Activated T-helper 1 cell treated with anti-CD3 and anti-CD28 coated beads, Interleukin-12 subunit alpha, Interleukin-12 subunit beta, Interleukin-2, Interleukin-4 antibody, amounts not matched to agents 30 ng/mL and 10 ng/mL and 1 ng/mL, durations not matched to agents 14 hours and 24 hours and 36 hours (primary cell): ENCODE results near the gene WFS1. TPM values are rescaled to one million over a fixed set of nuclear protein-coding genes. Genes with fewer than 3 reads are reported as not detected.

ENCODE experiments used
- DNase-seq: peaks from one replicate; pipeline ENCODE4 v3.0.0; 2021; ENCODE audit warnings: low spot score
- H3K27ac Mint-ChIP-seq: one replicate; pipeline ENCODE4 v1.8.0; 2021; ENCODE audit warnings: mild to moderate bottlenecking, mixed read lengths
- H3K27me3 Mint-ChIP-seq: one replicate; pipeline ENCODE4 v1.8.0; 2022; ENCODE audit warnings: mild to moderate bottlenecking, moderate library complexity, mixed read lengths; ENCODE audit not compliant: insufficient read depth
- H3K36me3 Mint-ChIP-seq: one replicate; pipeline ENCODE4 v1.8.0; 2021; ENCODE audit warnings: low read depth, mixed read lengths
- H3K4me1 Mint-ChIP-seq: one replicate; pipeline ENCODE4 v1.8.0; 2021; ENCODE audit warnings: low read depth, mixed read lengths
- H3K4me3 Mint-ChIP-seq: one replicate; pipeline ENCODE4 v1.8.0; 2021; ENCODE audit warnings: mild to moderate bottlenecking, moderate library complexity, mixed read lengths
- H3K9me3 Mint-ChIP-seq: one replicate; pipeline ENCODE4 v1.8.0; 2021; ENCODE audit warnings: mixed read lengths
- intact Hi-C: fragments of 100-400 bp; cut with micrococcal nuclease; formaldehyde crosslinking; loops from one replicate; pipeline ENCODE4 v1.15.1; 2024
- total RNA-seq: library from RNA; stranded (reverse); gene quantifications from 2 replicates; pipeline ENCODE4 v1.2.3, GENCODE V29; 2022

WFS1 gene
- total RNA-seq, 1 donor from 2014 or later: 9.3 TPM

- Mint-ChIP-seq H3K27me3 (peaks cover 7% of the 10 kb centered on the region), H3K4me3 (no peak overlapping the region), H3K4me1 (no peaks in the 10 kb centered on the region), H3K36me3 (no peaks in the 10 kb centered on the region), H3K27ac (no peak overlapping the region), H3K9me3 (no peaks in the 10 kb centered on the region)
- intact Hi-C loops: no loop called here
- no peak for DNase-seq
These were observed 39.8 kb upstream of the WFS1 start for GRCh38 chr4:6229671-6230501.

DNA sequence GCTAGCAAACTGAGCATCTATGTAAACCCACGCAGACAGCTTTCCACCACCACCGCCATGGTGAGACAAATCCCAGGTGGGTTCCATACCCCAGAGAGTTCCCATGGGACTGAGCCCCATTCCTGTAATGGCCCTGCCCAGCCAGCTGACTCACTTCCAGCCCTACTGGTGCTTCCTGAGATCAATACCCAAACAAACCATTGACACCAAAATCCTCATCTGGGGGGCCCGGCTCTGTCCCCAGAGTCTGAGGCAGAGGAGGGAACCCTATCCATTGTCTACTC is 39.2 kb upstream of the WFS1 start:
- no peak overlapping the region for H3K4me3 Mint-ChIP-seq
- intact Hi-C loops: no loop called here
- DNase-seq: no peak
- H3K36me3 Mint-ChIP-seq: no peaks in the 10 kb centered on the region
- no peak overlapping the region for H3K27ac Mint-ChIP-seq
- no peaks in the 10 kb centered on the region for H3K9me3 Mint-ChIP-seq
- H3K4me1 Mint-ChIP-seq: no peaks in the 10 kb centered on the region
- H3K27me3 Mint-ChIP-seq: peaks cover 7% of the 10 kb centered on the region

DNA sequence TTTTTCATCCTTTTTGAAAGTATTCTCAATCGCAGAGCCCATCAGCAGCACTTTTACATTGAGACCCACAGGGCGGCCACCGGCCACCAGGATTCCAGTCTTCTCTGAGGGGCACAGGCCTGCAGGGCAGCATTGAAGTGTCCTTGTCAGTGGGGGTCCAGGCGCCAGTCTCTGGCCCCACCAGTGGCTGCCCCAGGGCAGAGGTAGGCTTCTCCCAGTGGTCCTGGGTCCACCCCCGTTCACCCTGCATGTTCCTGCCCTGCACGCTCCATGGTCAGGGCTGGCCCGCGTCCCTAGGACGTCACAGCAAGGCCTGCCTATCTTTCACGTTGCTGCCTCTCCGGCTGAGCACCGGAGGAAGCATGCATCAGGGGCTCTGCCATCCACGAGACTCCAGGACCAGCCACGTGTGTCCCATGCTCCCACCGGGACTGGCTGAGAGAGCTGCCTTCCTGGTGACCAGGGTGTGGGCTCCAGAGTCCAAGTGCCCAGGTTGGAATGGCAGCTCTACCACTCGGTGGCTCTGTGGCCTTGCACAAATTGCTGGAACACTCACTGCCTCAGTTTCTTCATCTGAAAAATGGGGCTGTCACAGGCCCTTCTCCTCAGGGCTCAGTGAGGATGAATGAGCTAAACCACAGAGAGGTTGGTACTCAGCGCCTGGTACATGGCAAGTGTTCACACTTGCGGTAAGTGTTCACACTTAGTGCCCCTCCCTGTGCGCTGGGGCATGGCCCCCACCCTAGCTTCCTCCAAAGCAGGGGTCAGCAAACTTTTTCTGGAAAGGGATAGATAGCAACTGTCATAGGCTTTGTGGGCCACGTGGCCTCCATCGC is 38.6 kb upstream of the WFS1 start:
- Mint-ChIP-seq H3K27ac (no peak overlapping the region), H3K36me3 (no peaks in the 10 kb centered on the region), H3K27me3 (peaks cover 4% of the 10 kb centered on the region), H3K9me3 (no peaks in the 10 kb centered on the region), H3K4me3 (no peak overlapping the region), H3K4me1 (no peaks in the 10 kb centered on the region)
- intact Hi-C loops: no loop called here
- DNase-seq: no peak

DNA sequence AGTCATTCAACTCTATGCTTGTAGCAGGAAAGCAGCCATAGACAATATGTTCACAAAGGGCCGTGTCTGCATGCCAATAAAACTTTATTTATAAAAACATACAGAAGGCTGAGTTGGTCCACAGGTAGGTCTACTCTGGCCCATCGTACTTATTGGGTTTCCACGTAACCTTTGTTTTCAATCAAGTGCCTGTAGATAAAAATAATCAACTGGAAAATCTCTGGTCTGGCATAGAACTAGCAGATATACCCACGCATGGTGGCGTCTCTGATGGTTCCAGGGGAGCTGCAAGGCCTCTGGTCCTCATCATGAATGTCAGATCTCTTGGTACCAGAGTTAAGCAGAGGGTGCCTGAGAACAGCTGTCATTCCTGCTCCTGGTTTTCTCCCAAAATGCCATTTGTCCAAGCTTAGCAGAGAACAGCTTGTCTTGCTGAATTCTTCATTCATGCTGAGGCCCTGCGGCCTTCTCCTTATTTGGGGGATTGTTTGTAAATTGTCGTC is 37.9 kb upstream of the WFS1 start:
- peaks cover 2% of the 10 kb centered on the region for H3K27me3 Mint-ChIP-seq
- no peaks in the 10 kb centered on the region for H3K4me1 Mint-ChIP-seq
- no peak for DNase-seq
- intact Hi-C loops: no loop called here
- no peaks in the 10 kb centered on the region for H3K36me3 Mint-ChIP-seq
- no peaks in the 10 kb centered on the region for H3K9me3 Mint-ChIP-seq
- no peak overlapping the region for H3K27ac Mint-ChIP-seq
- no peak overlapping the region for H3K4me3 Mint-ChIP-seq

DNA sequence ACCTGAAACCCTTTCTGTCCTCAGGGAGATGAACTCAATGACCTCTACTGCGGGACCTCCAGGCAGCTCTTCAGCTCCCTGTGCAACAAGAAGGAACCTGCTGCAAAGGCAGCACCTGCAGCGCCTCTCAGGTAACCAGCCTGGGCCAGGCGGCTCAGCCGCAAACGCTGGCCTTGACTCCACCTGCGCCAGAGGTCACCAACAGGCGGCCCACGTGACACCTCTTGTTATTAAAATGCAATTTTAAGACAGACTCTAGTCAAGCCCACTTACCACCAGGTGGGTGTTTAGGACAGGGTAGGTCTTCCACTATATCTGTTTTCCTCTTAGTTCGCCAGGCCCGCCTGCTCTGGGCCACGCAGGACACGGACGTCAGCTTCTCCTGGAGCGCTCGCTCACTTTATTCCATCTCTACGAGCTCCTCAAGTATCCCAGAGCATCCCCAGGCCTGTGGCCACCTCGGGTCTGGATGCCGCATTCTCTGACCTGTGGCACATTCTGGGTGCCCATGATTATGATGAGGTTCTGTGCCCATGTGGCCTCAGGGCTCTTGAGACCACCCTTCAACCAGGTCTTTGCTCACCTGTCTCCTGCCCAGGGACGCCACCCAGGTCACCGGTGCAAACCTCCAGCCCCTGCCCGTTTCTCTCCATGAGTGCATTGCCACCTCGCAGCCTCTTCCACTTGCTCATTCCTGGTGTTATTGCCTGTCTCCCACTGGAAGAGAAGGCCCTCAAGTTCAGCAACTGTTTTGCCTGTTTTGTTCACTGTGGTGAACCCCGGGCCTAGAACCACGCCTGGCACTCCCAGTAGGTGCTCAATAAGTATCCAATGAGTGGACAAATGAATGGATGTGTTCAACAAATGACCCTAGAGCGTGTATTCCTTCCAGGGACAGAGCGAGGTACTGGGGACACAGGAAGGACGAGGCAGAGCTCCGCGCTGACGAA is 36.5 kb upstream of the WFS1 start:
- Mint-ChIP-seq H3K9me3 (no peaks in the 10 kb centered on the region), H3K27ac (no peak overlapping the region), H3K4me1 (no peaks in the 10 kb centered on the region), H3K27me3 (peaks cover 2% of the 10 kb centered on the region), H3K4me3 (no peak overlapping the region), H3K36me3 (no peaks in the 10 kb centered on the region)
- intact Hi-C loops: no loop called here
- DNase-seq: no peak

GRCh38 chr4:6233929-6234328 is 35.7 kb upstream of the WFS1 start:
- DNase-seq: no peak
- intact Hi-C loops: no loop called here
- Mint-ChIP-seq H3K4me1 (no peaks in the 10 kb centered on the region), H3K27me3 (peaks cover 2% of the 10 kb centered on the region), H3K36me3 (no peaks in the 10 kb centered on the region), H3K27ac (no peak overlapping the region), H3K4me3 (no peak overlapping the region), H3K9me3 (no peaks in the 10 kb centered on the region)

DNA sequence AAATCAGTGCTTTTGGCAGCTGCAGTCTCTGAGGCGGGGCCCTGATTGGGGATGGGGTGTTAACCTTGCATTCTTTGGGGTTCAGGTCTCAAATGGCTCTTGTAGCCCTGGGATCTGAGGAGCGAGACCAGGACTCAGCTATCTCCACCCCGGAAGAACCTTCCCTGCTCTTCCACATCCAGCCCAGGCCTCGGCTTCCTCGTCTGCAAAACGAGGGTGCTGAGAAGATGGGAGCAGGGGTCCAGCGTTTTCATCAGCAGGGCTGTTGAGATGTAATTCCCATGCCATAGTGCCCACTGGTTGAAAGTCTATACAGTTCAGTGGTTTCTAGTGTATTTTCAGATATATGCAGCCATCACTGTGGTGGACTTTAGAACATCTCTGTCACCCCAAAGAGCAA is 34.6 kb upstream of the WFS1 start:
- H3K36me3 Mint-ChIP-seq: no peaks in the 10 kb centered on the region
- no peaks in the 10 kb centered on the region for H3K9me3 Mint-ChIP-seq
- intact Hi-C loops: no loop called here
- no peaks in the 10 kb centered on the region for H3K27me3 Mint-ChIP-seq
- H3K27ac Mint-ChIP-seq: no peak overlapping the region
- no peak for DNase-seq
- no peak overlapping the region for H3K4me3 Mint-ChIP-seq
- no peaks in the 10 kb centered on the region for H3K4me1 Mint-ChIP-seq

DNA sequence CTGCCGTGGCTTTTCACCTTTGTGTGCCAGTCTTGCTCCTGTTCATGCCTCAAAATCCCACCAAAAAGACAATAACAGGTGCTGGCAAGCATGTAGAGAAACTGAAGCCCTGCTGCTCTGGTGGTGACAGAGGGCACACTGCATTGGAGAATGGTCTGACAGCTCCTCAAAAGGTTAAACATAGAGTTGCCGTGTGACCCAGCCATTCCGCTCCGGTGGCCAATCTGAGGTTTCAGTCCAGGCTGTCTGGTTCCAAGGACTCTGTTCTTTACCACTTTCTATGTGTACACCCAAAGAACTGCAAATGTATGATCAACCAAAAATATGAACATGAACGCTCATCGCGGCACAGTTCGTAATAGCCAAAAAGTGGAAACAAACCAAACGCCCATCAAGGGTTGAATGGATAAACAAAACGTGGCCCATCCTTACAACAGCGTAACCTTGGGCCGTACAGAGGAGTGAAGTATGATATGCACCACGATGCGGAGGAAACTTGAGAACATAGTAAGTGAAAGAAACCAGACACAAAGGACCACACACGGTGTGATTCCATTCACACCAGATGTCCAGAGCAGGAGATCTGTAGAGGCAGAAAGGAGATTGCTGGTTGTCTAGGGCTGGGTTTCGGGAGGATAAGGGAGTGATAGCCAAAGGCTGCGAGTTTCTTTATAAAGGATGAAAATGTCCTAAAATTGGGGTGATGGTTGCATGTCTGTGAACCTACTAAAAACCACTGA is 33.6 kb upstream of the WFS1 start:
- H3K27me3 Mint-ChIP-seq: peaks cover 3% of the 10 kb centered on the region
- H3K4me3 Mint-ChIP-seq: no peak overlapping the region
- H3K27ac Mint-ChIP-seq: no peak overlapping the region
- no peaks in the 10 kb centered on the region for H3K9me3 Mint-ChIP-seq
- no peaks in the 10 kb centered on the region for H3K36me3 Mint-ChIP-seq
- intact Hi-C loops: no loop called here
- H3K4me1 Mint-ChIP-seq: no peaks in the 10 kb centered on the region
- no peak for DNase-seq

GRCh38 chr4:6236816-6237390 is 32.7 kb upstream of the WFS1 start:
- H3K27me3 Mint-ChIP-seq: peaks cover 3% of the 10 kb centered on the region
- intact Hi-C loops: no loop called here
- no peak overlapping the region for H3K4me3 Mint-ChIP-seq
- H3K9me3 Mint-ChIP-seq: no peaks in the 10 kb centered on the region
- no peaks in the 10 kb centered on the region for H3K4me1 Mint-ChIP-seq
- no peak for DNase-seq
- H3K27ac Mint-ChIP-seq: no peak overlapping the region
- H3K36me3 Mint-ChIP-seq: no peaks in the 10 kb centered on the region

DNA sequence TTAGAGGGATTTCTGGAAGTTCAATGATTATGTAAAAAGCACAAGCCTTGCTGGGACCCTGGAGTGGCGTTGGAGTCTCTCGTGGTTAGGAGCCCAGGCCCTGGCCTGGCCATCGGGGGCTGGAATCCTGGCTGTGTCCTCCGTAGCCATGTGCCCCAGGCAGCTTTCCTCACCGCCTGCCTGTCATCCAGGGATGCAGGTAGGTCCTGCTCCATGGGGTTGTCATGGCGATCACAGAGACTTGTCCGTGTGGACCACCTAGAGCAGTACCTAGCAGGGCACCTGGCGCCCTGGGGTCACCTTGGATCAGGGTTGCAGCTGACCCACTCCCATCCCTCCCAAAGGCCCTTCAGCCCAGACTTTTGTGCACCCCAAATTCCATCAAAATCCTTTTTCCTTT is 30.2 kb upstream of the WFS1 start:
- Mint-ChIP-seq H3K4me1 (peaks cover under 1% of the 10 kb centered on the region), H3K27ac (no peak overlapping the region), H3K9me3 (peaks cover 4% of the 10 kb centered on the region), H3K27me3 (peaks cover 12% of the 10 kb centered on the region), H3K4me3 (no peak overlapping the region), H3K36me3 (no peaks in the 10 kb centered on the region)
- DNase-seq: no peak
- intact Hi-C loops: no loop called here

GRCh38 chr4:6239968-6240367 is 29.7 kb upstream of the WFS1 start:
- intact Hi-C loops: no loop called here
- Mint-ChIP-seq H3K27ac (no peak overlapping the region), H3K27me3 (peaks cover 16% of the 10 kb centered on the region), H3K4me1 (peaks cover 5% of the 10 kb centered on the region), H3K36me3 (no peaks in the 10 kb centered on the region), H3K4me3 (no peak overlapping the region), H3K9me3 (peaks cover 9% of the 10 kb centered on the region)
- no peak for DNase-seq
